ENCODE measurements around the gene RAMP3.
A peak's percentile ranks its signal among the peaks of the same experiment; 100 is the strongest.
"Not testable (repeated sequence)": the region's sequence is repeated elsewhere in the genome, so short reads cannot be mapped to it uniquely, and the experiment has no call there.

Gene RAMP3

GRCh38 chr7:45198986-45199385 is 41.4 kb downstream of the RAMP3 start:
- no peak for DNase-seq

- DNase-seq: no peak
Measured at GRCh38 chr7:45199506-45199905, 41.9 kb downstream of the RAMP3 start.

- no peak for DNase-seq
Measured at GRCh38 chr7:45202625-45203024, 45.0 kb downstream of the RAMP3 start.

- DNase-seq: no peak
Measured at GRCh38 chr7:45203036-45203435, 45.4 kb downstream of the RAMP3 start.

- DNase-seq: no peak
Measured at GRCh38 chr7:45203459-45203858, 45.9 kb downstream of the RAMP3 start.

- DNase-seq: peak; percentile 70
Measured at GRCh38 chr7:45203936-45204445, 46.4 kb downstream of the RAMP3 start.

- DNase-seq: not testable (repeated sequence)
Measured at GRCh38 chr7:45206266-45206665, 48.7 kb downstream of the RAMP3 start.

GRCh38 chr7:45209909-45210308 is 52.3 kb downstream of the RAMP3 start:
- DNase-seq: not testable (repeated sequence)

- no peak for DNase-seq
Measured at GRCh38 chr7:45211066-45211465, 53.5 kb downstream of the RAMP3 start.

- DNase-seq: no peak
Measured at GRCh38 chr7:45211958-45212357, 54.4 kb downstream of the RAMP3 start.

- DNase-seq: no peak
Measured at GRCh38 chr7:45212606-45213005, 55.0 kb downstream of the RAMP3 start.

- DNase-seq: no peak
Measured at GRCh38 chr7:45215601-45216062, 58.0 kb downstream of the RAMP3 start.

- no peak for DNase-seq
Measured at GRCh38 chr7:45216181-45216580, 58.6 kb downstream of the RAMP3 start.

GRCh38 chr7:45216622-45217165 is 59.1 kb downstream of the RAMP3 start:
- DNase-seq: no peak

GRCh38 chr7:45217358-45217757 is 59.8 kb downstream of the RAMP3 start:
- DNase-seq: peak; percentile 3

GRCh38 chr7:45219130-45219529 is 61.5 kb downstream of the RAMP3 start:
- no peak for DNase-seq

GRCh38 chr7:45219801-45220435 is 62.3 kb downstream of the RAMP3 start:
- no peak for DNase-seq

GRCh38 chr7:45220846-45221618 is 63.4 kb downstream of the RAMP3 start:
- DNase-seq: no peak

- DNase-seq: no peak
Measured at GRCh38 chr7:45221896-45222604, 64.5 kb downstream of the RAMP3 start.

GRCh38 chr7:45223078-45223477 is 65.5 kb downstream of the RAMP3 start:
- no peak for DNase-seq

- DNase-seq: no peak
Measured at GRCh38 chr7:45223728-45224630, 66.4 kb downstream of the RAMP3 start.

GRCh38 chr7:45224832-45225231 is 67.2 kb downstream of the RAMP3 start:
- no peak for DNase-seq

Measured in fibroblast of skin of right quadriceps (primary cell).